IPS-18c (cell line): Measurements from ENCODE around the gene BCR.
"Not testable (repeated sequence)": the region's sequence is repeated elsewhere in the genome, so short reads cannot be mapped to it uniquely, and the experiment has no call there.

Experiments used
- H3K4me3 ChIP-seq: 2 replicates; pipeline ENCODE4 v1.7.0; 2013; ENCODE audit warnings: low read depth, mild to moderate bottlenecking, low read length, moderate library complexity; ENCODE audit not compliant: insufficient read depth
- H3K9me3 ChIP-seq: one replicate; pipeline ENCODE4 v1.6.1; 2013; ENCODE audit warnings: mild to moderate bottlenecking, low read length, moderate library complexity; ENCODE audit not compliant: control insufficient read depth, insufficient read depth

BCR gene

DNA sequence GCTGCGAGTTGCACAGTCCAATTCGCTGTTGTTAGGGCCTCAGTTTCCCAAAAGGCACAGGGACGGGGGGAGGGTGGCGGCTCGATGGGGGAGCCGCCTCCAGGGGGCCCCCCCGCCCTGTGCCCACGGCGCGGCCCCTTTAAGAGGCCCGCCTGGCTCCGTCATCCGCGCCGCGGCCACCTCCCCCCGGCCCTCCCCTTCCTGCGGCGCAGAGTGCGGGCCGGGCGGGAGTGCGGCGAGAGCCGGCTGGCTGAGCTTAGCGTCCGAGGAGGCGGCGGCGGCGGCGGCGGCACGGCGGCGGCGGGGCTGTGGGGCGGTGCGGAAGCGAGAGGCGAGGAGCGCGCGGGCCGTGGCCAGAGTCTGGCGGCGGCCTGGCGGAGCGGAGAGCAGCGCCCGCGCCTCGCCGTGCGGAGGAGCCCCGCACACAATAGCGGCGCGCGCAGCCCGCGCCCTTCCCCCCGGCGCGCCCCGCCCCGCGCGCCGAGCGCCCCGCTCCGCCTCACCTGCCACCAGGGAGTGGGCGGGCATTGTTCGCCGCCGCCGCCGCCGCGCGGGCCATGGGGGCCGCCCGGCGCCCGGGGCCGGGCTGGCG is at the start of gene BCR:
TSS of gene BCR (plus strand) at position 209 of the 592 bp plus-strand sequence. CDS start 452 bp downstream, outside the sequence.
- peaks cover 2% of the 10 kb centered on the region for H3K9me3 ChIP-seq
- H3K4me3 ChIP-seq, result peak within 1 kb of the TSS; percentile 69

GRCh38 chr22:23130697-23131096 is 49.6 kb upstream of the BCR start:
- Histone ChIP-seq H3K4me3 (no peak overlapping the region), H3K9me3 (no peaks in the 10 kb centered on the region)

DNA sequence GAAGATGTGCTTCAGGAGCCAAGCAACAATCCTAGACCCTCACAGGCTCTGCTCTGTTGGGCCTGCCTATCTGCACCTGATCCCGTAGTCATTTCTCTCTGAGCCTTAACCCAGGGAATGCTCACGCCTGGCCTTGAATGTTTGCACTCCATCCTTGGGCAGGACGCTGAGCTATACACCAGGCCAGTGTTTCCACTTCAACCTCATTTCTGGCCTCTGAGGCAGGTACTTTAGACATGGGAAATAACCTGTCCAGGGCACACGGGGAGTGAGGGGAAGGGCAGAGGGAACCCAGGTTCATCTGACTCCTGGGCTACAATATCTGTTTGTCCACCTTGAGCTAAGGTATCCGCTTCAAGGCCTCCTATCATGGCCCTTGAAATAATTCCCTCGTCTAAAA is 48.4 kb upstream of the BCR start:
- Histone ChIP-seq H3K4me3 (no peak overlapping the region), H3K9me3 (no peaks in the 10 kb centered on the region)

DNA sequence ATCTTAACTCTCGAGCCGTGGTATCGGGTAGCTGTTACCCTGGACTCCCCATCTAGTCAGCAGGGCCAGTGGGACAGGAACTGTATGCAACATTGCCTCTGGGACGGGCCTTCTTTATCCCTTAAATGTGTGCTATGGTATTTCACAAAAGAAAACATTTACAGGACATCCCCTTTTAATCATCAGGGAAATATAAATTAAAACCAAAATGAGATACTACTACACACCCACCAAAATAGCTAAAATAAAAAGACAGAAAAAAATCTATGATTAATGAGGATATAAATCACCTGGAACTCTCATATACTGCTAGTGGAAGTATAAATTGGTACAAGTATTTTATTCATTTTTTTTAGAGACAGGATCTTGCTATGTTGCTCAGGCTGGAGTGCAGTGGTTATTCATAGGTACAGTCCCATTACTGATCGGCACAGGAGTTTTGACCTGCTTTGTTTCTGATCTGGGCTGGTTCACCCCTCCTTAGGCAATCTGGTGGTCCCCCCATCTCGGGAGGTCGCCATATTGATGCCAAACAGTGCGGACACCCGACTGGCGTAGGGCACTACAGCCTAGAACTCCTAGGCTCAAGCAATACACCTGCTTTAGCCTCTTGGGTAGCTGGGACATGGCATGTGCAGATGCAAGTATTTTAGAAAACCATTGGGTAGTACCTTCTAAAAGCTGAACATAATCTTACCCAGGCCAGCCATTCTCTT is 47.8 kb upstream of the BCR start:
- H3K9me3 ChIP-seq, result no peaks in the 10 kb centered on the region
- no peak overlapping the region for H3K4me3 ChIP-seq

GRCh38 chr22:23133922-23134321 is 46.4 kb upstream of the BCR start:
- H3K9me3 ChIP-seq, result no peaks in the 10 kb centered on the region
- no peak overlapping the region for H3K4me3 ChIP-seq

DNA sequence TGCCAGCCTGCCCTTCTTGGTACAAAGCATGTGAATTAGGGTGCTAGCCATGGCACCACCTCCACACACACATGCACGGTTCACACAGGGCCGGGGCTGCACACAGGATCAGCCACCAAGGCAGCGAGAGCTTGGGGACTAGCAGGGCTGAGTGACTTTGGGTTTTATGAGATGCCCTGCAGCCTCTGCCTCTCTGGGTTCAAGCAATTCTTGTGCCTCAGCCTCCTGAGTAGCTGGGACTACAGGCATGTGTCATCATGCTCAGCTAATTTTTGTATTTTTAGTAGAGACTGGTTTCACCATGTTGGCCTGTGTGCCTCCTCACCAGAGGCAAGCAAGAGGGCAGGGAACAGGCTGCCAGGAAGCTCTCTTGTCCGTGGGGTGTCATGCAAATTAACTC is 43.3 kb upstream of the BCR start:
- not testable (repeated sequence) for H3K4me3 ChIP-seq, H3K9me3 ChIP-seq

DNA sequence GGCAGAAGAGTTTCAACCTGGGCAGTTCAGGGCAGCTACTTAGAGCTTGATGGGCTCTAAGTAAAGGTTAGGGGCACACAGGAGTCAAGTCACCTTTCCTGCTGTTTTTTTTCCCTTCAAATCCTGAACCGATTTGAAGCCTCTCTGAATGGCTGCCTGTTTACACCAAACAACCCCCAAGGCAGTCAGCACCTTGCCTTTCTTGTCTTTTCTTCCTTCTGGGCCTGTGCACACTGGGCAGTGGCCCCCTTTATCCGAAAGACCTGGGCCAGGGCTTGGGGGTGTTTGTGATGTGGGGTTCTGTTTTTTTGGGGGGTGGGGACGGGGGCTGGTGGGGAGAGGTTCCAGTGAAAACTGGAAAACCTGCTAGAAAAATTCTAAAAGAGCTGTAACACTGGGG is 42.8 kb upstream of the BCR start:
- no peaks in the 10 kb centered on the region for H3K9me3 ChIP-seq
- no peak overlapping the region for H3K4me3 ChIP-seq

DNA sequence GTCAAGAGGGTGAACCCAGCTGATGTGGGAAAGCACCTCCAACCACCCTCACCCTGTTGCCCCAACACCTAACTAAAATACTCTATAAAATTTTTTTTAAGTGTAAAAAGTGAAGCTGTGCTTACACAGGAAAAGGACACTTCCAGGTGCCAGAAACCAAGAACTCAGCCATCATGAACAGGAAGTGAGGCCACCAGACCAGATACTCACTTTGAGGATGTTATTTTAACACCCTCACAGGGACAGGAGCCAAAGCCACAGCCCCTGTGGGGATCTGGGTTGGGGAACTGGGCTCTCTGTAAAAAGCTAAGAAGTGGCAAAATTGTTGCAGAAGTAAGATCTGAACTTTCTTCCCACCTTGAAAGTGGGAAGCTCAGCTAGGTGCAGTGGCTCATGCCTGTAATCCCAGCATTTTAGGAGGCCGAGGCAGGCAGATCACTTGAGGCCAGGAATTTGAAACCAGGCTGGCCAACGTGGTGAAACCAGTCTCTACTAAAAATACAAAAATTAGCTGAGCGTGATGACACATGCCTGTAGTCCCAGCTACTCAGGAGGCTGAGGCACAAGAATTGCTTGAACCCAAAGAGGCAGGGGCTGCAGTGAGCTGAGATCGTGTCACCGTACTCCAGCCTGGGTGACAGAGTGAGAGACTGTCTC is 42.3 kb upstream of the BCR start:
- Histone ChIP-seq H3K9me3 (no peaks in the 10 kb centered on the region), H3K4me3 (no peak overlapping the region)

GRCh38 chr22:23138584-23139435 is 41.5 kb upstream of the BCR start:
- no peak overlapping the region for H3K4me3 ChIP-seq
- no peaks in the 10 kb centered on the region for H3K9me3 ChIP-seq

GRCh38 chr22:23140385-23140784 is 39.9 kb upstream of the BCR start:
- Histone ChIP-seq H3K4me3 (no peak overlapping the region), H3K9me3 (no peaks in the 10 kb centered on the region)

- Histone ChIP-seq H3K9me3 (no peaks in the 10 kb centered on the region), H3K4me3 (no peak overlapping the region)
Observed at GRCh38 chr22:23142546-23143105, 37.7 kb upstream of the BCR start.

GRCh38 chr22:23143119-23143518 is 37.2 kb upstream of the BCR start:
- Histone ChIP-seq H3K9me3 (no peaks in the 10 kb centered on the region), H3K4me3 (no peak overlapping the region)

GRCh38 chr22:23144432-23144831 is 35.9 kb upstream of the BCR start:
- H3K4me3 ChIP-seq, result no peak overlapping the region

DNA sequence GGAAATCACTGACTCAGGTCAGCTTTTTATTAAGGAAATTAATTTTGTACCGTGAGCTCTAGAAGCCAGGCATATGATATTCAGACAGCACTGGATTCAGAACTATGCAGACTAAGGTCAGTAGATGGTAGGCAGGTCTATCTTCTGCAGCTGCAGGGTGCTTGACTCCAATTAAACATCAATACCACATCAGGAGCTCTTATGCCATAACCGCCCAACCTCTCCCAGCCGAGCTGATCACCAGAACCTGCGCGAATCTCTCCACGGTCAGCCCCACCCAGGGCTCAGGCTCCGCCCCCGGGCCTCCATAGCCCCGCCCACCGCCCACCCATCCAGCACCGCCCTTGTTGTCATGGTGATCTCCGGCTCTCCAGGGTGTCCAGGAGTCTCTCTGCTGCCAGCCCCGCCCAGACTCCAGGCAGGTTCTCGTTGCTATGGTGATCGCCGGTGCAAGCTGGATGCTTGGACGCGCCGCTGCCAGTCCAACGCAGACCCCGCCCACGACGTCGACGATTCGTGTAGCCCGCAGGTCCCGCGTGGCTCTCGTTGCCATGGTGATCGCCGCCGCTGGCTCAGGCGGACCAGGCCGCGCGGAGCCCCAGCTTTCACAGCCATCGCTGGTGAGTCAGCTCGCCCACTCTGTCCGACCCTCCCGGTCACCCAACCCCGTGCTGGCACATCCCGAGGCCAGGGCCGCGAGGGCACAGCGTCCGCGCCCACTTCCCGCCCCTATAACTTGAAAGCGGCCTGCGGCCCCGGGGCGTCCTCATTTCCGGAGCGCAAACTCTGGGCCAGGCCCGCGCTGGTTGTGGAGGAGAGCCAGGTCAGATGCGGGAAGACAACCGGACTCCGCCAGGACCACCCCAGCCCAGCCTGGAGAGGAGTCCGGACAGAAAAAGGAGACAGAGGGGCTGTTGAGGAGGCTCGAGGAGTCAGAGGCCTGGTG is 35.1 kb upstream of the BCR start, which contains the start of gene RAB36:
TSS of gene RAB36 (plus strand) at position 546 of the 946 bp plus-strand sequence. CDS start 1,140 bp downstream, outside the sequence.
- Histone ChIP-seq H3K9me3 (no peaks in the 10 kb centered on the region), H3K4me3 (peak within 1 kb of the TSS; percentile 63)

More at GRCh38 chr22:23144432-23144831, 35.9 kb upstream of the BCR start:
- H3K9me3 ChIP-seq, result no peaks in the 10 kb centered on the region

GRCh38 chr22:23145878-23146470 is 34.3 kb upstream of the BCR start:
- peak overlapping the region; percentile 63 for H3K4me3 ChIP-seq

More at GRCh38 chr22:23145878-23146470, 34.3 kb upstream of the BCR start:
- no peaks in the 10 kb centered on the region for H3K9me3 ChIP-seq
